K562 (cell line): ENCODE measurements around the gene LY6G6D. TPM values are rescaled to one million over a fixed set of nuclear protein-coding genes. Genes with fewer than 3 reads are reported as not detected.

Experiments
- ETV5 ChIP-seq: sonication (generic); formaldehyde crosslinking; IDR thresholded peaks from 2 replicates; pipeline ENCODE4 v1.4.0; 2020; ENCODE audit warnings: low read depth, mild to moderate bottlenecking, missing genetic modification reagents
- MAX ChIP-seq: sonication (generic); formaldehyde crosslinking; IDR thresholded peaks from 2 replicates; pipeline ENCODE4 v1.9.0; 2022; ENCODE audit warnings: mild to moderate bottlenecking, missing genetic modification reagents
- MTA3 ChIP-seq: fragments of 450-650 bp; formaldehyde crosslinking; IDR thresholded peaks from 2 replicates; pipeline ENCODE4 v1.6.1; 2017; ENCODE audit warnings: mild to moderate bottlenecking, borderline replicate concordance
- NFATC3 ChIP-seq: fragments of 450-650 bp; IDR thresholded peaks from 2 replicates; pipeline ENCODE4 v1.6.1; 2017; ENCODE audit warnings: mild to moderate bottlenecking
- NFXL1 ChIP-seq: fragments of 450-650 bp; formaldehyde crosslinking; IDR thresholded peaks from 2 replicates; pipeline ENCODE4 v1.4.0; 2021; ENCODE audit warnings: mild to moderate bottlenecking
- NKRF ChIP-seq: fragments of 450-650 bp; IDR thresholded peaks from 2 replicates; pipeline ENCODE4 v1.6.1; 2016; ENCODE audit warnings: borderline replicate concordance
- NR4A1 ChIP-seq, 2 experiments: fragments of 250-450 bp in 1 of 2; fragments of 450-650 bp in 1 of 2; sonication (Bioruptor Pico) in 1 of 2; IDR thresholded peaks; 2 replicates each; pipeline versions ENCODE4 v1.4.0 to v1.6.1; 2016 to 2020; ENCODE audit warnings: mild to moderate bottlenecking in 2 of 2, missing compliant biosample characterization in 1 of 2, missing genetic modification characterization in 1 of 2, moderate library complexity in 1 of 2
- POLR3A ChIP-seq: IDR thresholded peaks from 2 replicates; pipeline ENCODE4 v1.6.1; 2011; ENCODE audit warnings: borderline replicate concordance, mild to moderate bottlenecking, moderate library complexity; ENCODE audit not compliant: insufficient read length, insufficient read depth; ENCODE audit errors: extremely low read depth
- TAF7 ChIP-seq: fragments of 450-650 bp; IDR thresholded peaks from 2 replicates; pipeline ENCODE4 v1.6.1; 2016; ENCODE audit warnings: missing genetic modification characterization, missing compliant biosample characterization
- ZNF449 ChIP-seq: fragments of 250-450 bp; sonication (Bioruptor Pico); IDR thresholded peaks from 2 replicates; pipeline ENCODE4 v1.8.0; 2022; ENCODE audit warnings: moderate library complexity, mild to moderate bottlenecking, inconsistent platforms
- ZNF583 ChIP-seq: fragments of 250-450 bp; sonication (Bioruptor Pico); IDR thresholded peaks from 2 replicates; pipeline ENCODE4 v1.4.0; 2020
- polyA plus RNA-seq, 8 experiments: library from polyadenylated mRNA; depleted of rRNA in 4 of 8; stranded (reverse) in 5 of 8; unstranded in 3 of 8; fragments of >200 nt; fragmentation: Nextera tagmentation in 2 of 8; fragmentation: Illumina TruSeq in 1 of 8; extraction: Ambion mirVana in 2 of 8; extraction: Trizol in 1 of 8; gene quantifications; 2 replicates each; pipeline versions ENCODE4 v1.2.1 to v1.2.3, GENCODE V29; 2011 to 2014; ENCODE audit warnings: inconsistent platforms in 1 of 8, missing spikeins in 1 of 8
- total RNA-seq, 7 experiments: library from RNA; depleted of rRNA in 6 of 7; stranded (reverse); fragments of >200 nt in 6 of 7; fragmentation: Illumina TruSeq in 2 of 7; extraction: Trizol in 2 of 7; gene quantifications; 2 replicates each; pipeline versions ENCODE4 v1.2.1 to v1.2.3, GENCODE V29; 2011 to 2021; ENCODE audit warnings: low replicate concordance in 1 of 7
- TF ChIP-seq, protein P1 (sequence below): fragments of 200-600 bp; sonication (generic); IDR thresholded peaks from one replicate; pipeline ENCODE4 v1.6.1; 2012; ENCODE audit warnings: mild to moderate bottlenecking, low read depth, low read length, inconsistent platforms

The LY6G6D gene
- total and polyA plus RNA-seq, 9 of the 15 experiments (the other 6 are each of a cell fraction or from before 2014, with no cell fraction given), result 0.30 to 0.38 TPM; not detected in 7

GRCh38 chr6:31750411-31751022 is 35.4 kb downstream of the LY6G6D start (continued):
- TF ChIP-seq, protein P1, sequence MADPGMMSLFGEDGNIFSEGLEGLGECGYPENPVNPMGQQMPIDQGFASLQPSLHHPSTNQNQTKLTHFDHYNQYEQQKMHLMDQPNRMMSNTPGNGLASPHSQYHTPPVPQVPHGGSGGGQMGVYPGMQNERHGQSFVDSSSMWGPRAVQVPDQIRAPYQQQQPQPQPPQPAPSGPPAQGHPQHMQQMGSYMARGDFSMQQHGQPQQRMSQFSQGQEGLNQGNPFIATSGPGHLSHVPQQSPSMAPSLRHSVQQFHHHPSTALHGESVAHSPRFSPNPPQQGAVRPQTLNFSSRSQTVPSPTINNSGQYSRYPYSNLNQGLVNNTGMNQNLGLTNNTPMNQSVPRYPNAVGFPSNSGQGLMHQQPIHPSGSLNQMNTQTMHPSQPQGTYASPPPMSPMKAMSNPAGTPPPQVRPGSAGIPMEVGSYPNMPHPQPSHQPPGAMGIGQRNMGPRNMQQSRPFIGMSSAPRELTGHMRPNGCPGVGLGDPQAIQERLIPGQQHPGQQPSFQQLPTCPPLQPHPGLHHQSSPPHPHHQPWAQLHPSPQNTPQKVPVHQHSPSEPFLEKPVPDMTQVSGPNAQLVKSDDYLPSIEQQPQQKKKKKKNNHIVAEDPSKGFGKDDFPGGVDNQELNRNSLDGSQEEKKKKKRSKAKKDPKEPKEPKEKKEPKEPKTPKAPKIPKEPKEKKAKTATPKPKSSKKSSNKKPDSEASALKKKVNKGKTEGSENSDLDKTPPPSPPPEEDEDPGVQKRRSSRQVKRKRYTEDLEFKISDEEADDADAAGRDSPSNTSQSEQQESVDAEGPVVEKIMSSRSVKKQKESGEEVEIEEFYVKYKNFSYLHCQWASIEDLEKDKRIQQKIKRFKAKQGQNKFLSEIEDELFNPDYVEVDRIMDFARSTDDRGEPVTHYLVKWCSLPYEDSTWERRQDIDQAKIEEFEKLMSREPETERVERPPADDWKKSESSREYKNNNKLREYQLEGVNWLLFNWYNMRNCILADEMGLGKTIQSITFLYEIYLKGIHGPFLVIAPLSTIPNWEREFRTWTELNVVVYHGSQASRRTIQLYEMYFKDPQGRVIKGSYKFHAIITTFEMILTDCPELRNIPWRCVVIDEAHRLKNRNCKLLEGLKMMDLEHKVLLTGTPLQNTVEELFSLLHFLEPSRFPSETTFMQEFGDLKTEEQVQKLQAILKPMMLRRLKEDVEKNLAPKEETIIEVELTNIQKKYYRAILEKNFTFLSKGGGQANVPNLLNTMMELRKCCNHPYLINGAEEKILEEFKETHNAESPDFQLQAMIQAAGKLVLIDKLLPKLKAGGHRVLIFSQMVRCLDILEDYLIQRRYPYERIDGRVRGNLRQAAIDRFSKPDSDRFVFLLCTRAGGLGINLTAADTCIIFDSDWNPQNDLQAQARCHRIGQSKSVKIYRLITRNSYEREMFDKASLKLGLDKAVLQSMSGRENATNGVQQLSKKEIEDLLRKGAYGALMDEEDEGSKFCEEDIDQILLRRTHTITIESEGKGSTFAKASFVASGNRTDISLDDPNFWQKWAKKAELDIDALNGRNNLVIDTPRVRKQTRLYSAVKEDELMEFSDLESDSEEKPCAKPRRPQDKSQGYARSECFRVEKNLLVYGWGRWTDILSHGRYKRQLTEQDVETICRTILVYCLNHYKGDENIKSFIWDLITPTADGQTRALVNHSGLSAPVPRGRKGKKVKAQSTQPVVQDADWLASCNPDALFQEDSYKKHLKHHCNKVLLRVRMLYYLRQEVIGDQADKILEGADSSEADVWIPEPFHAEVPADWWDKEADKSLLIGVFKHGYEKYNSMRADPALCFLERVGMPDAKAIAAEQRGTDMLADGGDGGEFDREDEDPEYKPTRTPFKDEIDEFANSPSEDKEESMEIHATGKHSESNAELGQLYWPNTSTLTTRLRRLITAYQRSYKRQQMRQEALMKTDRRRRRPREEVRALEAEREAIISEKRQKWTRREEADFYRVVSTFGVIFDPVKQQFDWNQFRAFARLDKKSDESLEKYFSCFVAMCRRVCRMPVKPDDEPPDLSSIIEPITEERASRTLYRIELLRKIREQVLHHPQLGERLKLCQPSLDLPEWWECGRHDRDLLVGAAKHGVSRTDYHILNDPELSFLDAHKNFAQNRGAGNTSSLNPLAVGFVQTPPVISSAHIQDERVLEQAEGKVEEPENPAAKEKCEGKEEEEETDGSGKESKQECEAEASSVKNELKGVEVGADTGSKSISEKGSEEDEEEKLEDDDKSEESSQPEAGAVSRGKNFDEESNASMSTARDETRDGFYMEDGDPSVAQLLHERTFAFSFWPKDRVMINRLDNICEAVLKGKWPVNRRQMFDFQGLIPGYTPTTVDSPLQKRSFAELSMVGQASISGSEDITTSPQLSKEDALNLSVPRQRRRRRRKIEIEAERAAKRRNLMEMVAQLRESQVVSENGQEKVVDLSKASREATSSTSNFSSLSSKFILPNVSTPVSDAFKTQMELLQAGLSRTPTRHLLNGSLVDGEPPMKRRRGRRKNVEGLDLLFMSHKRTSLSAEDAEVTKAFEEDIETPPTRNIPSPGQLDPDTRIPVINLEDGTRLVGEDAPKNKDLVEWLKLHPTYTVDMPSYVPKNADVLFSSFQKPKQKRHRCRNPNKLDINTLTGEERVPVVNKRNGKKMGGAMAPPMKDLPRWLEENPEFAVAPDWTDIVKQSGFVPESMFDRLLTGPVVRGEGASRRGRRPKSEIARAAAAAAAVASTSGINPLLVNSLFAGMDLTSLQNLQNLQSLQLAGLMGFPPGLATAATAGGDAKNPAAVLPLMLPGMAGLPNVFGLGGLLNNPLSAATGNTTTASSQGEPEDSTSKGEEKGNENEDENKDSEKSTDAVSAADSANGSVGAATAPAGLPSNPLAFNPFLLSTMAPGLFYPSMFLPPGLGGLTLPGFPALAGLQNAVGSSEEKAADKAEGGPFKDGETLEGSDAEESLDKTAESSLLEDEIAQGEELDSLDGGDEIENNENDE, result no peak
- TF ChIP-seq NFATC3, result no peak
- TF ChIP-seq ZNF583 (CRISPR knock-in tag), result no peak
- TF ChIP-seq MTA3, result peak; percentile 56; the same call in 1 of the 2 replicates
- TF ChIP-seq POLR3A, result no peak
- no peak for TF ChIP-seq NFXL1
- no peak for TF ChIP-seq NKRF
- TF ChIP-seq NR4A1 (CRISPR knock-in tag; IDR thresholded peaks at IDR 0.05), result 0 out of 2 replicates have a peak, but pooled peaks have one; percentile 27
- no peak for TF ChIP-seq NR4A1 (tag; IDR thresholded peaks at IDR 0.05)
- no peak for TF ChIP-seq TAF7 (tag)
- TF ChIP-seq ZNF449 (CRISPR knock-in tag), result no peak
- peak; percentile 87 for TF ChIP-seq MAX (CRISPR knock-in tag)
- TF ChIP-seq ETV5 (CRISPR knock-in tag), result no peak
